ENCODE measurements around the gene NUDT21. TPM values are rescaled to one million over a fixed set of nuclear protein-coding genes. Genes with fewer than 3 reads are reported as not detected.

Gene NUDT21
- total and polyA plus RNA-seq, 4 donors, result 79.7 to 151 (median 99.8) TPM

GRCh38 chr16:56421976-56422669 is 29.0 kb downstream of the NUDT21 start:
- Histone ChIP-seq H3K4me3 (ENCODE audit: low read depth, low read length) (no peak overlapping the region), H3K27me3 (ENCODE audit: control insufficient read depth, insufficient read depth, low read length) (no peaks in the 10 kb centered on the region), H3K27ac (ENCODE audit: low read depth, low read length) (no peak overlapping the region), H3K36me3 (ENCODE audit: control insufficient read depth, insufficient read depth, low read length) (no peaks in the 10 kb centered on the region), H3K4me1 (ENCODE audit: control insufficient read depth, insufficient read depth, low read length) (peaks cover 4% of the 10 kb centered on the region), H3K9me3 (ENCODE audit: control insufficient read depth, insufficient read depth, low read length) (no peaks in the 10 kb centered on the region)
- DNase-seq (ENCODE audit: low read depth in 4 of 6, low spot score in 6 of 6), result no peak
- 90% methylated on average over 5 of the region's 5 CpGs for WGBS (ENCODE audit: insufficient coverage)

GRCh38 chr16:56421313-56421712 is 29.8 kb downstream of the NUDT21 start:
- WGBS (ENCODE audit: insufficient coverage), result no CpG with 5 or more reads among the region's 2 CpGs
- H3K4me3 ChIP-seq (ENCODE audit: low read depth, low read length), result no peak overlapping the region
- no peak for DNase-seq (ENCODE audit: low read depth in 4 of 6, low spot score in 6 of 6)
- peaks cover 4% of the 10 kb centered on the region for H3K4me1 ChIP-seq (ENCODE audit: control insufficient read depth, insufficient read depth, low read length)
- no peaks in the 10 kb centered on the region for H3K9me3 ChIP-seq (ENCODE audit: control insufficient read depth, insufficient read depth, low read length)
- H3K27me3 ChIP-seq (ENCODE audit: control insufficient read depth, insufficient read depth, low read length), result no peaks in the 10 kb centered on the region
- H3K36me3 ChIP-seq (ENCODE audit: control insufficient read depth, insufficient read depth, low read length), result no peaks in the 10 kb centered on the region
- H3K27ac ChIP-seq (ENCODE audit: low read depth, low read length), result no peak overlapping the region

- H3K27me3 ChIP-seq (ENCODE audit: control insufficient read depth, insufficient read depth, low read length), result no peaks in the 10 kb centered on the region
- no peak overlapping the region for H3K27ac ChIP-seq (ENCODE audit: low read depth, low read length)
- H3K36me3 ChIP-seq (ENCODE audit: control insufficient read depth, insufficient read depth, low read length), result no peaks in the 10 kb centered on the region
- DNase-seq (ENCODE audit: low read depth in 4 of 6, low spot score in 6 of 6), result no peak
- peaks cover 4% of the 10 kb centered on the region for H3K4me1 ChIP-seq (ENCODE audit: control insufficient read depth, insufficient read depth, low read length)
- H3K4me3 ChIP-seq (ENCODE audit: low read depth, low read length), result no peak overlapping the region
- no peaks in the 10 kb centered on the region for H3K9me3 ChIP-seq (ENCODE audit: control insufficient read depth, insufficient read depth, low read length)
Measured at GRCh38 chr16:56420613-56421012, 30.5 kb downstream of the NUDT21 start.

- Histone ChIP-seq H3K4me3 (ENCODE audit: low read depth, low read length) (no peak overlapping the region), H3K27ac (ENCODE audit: low read depth, low read length) (no peak overlapping the region), H3K9me3 (ENCODE audit: control insufficient read depth, insufficient read depth, low read length) (no peaks in the 10 kb centered on the region), H3K4me1 (ENCODE audit: control insufficient read depth, insufficient read depth, low read length) (peaks cover 4% of the 10 kb centered on the region), H3K36me3 (ENCODE audit: control insufficient read depth, insufficient read depth, low read length) (no peaks in the 10 kb centered on the region), H3K27me3 (ENCODE audit: control insufficient read depth, insufficient read depth, low read length) (no peaks in the 10 kb centered on the region)
- no peak for DNase-seq (ENCODE audit: low read depth in 4 of 6, low spot score in 6 of 6)
- WGBS (ENCODE audit: insufficient coverage), result 89% methylated on average over 7 of the region's 8 CpGs
Measured at GRCh38 chr16:56419740-56420548, 31.2 kb downstream of the NUDT21 start.

GRCh38 chr16:56417138-56417537 is 34.0 kb downstream of the NUDT21 start:
- no peaks in the 10 kb centered on the region for H3K9me3 ChIP-seq (ENCODE audit: control insufficient read depth, insufficient read depth, low read length)
- no peak overlapping the region for H3K4me3 ChIP-seq (ENCODE audit: low read depth, low read length)
- no peak overlapping the region for H3K27ac ChIP-seq (ENCODE audit: low read depth, low read length)
- no peaks in the 10 kb centered on the region for H3K27me3 ChIP-seq (ENCODE audit: control insufficient read depth, insufficient read depth, low read length)
- DNase-seq (ENCODE audit: low read depth in 4 of 6, low spot score in 6 of 6), result no peak
- no CpG with 5 or more reads among the region's 4 CpGs for WGBS (ENCODE audit: insufficient coverage)
- H3K4me1 ChIP-seq (ENCODE audit: control insufficient read depth, insufficient read depth, low read length), result peaks cover under 1% of the 10 kb centered on the region
- peaks cover 10% of the 10 kb centered on the region for H3K36me3 ChIP-seq (ENCODE audit: control insufficient read depth, insufficient read depth, low read length)

GRCh38 chr16:56415875-56416274 is 35.3 kb downstream of the NUDT21 start:
- no peaks in the 10 kb centered on the region for H3K9me3 ChIP-seq (ENCODE audit: control insufficient read depth, insufficient read depth, low read length)
- no peaks in the 10 kb centered on the region for H3K27me3 ChIP-seq (ENCODE audit: control insufficient read depth, insufficient read depth, low read length)
- no peaks in the 10 kb centered on the region for H3K4me1 ChIP-seq (ENCODE audit: control insufficient read depth, insufficient read depth, low read length)
- no CpG with 5 or more reads among the region's 4 CpGs for WGBS (ENCODE audit: insufficient coverage)
- H3K27ac ChIP-seq (ENCODE audit: low read depth, low read length), result no peak overlapping the region
- H3K4me3 ChIP-seq (ENCODE audit: low read depth, low read length), result no peak overlapping the region
- H3K36me3 ChIP-seq (ENCODE audit: control insufficient read depth, insufficient read depth, low read length), result peaks cover 12% of the 10 kb centered on the region
- DNase-seq (ENCODE audit: low read depth in 4 of 6, low spot score in 6 of 6), result no peak

GRCh38 chr16:56414366-56414765 is 36.8 kb downstream of the NUDT21 start:
- Histone ChIP-seq H3K36me3 (ENCODE audit: control insufficient read depth, insufficient read depth, low read length) (peaks cover 16% of the 10 kb centered on the region), H3K9me3 (ENCODE audit: control insufficient read depth, insufficient read depth, low read length) (no peaks in the 10 kb centered on the region), H3K4me3 (ENCODE audit: low read depth, low read length) (no peak overlapping the region), H3K27ac (ENCODE audit: low read depth, low read length) (no peak overlapping the region), H3K27me3 (ENCODE audit: control insufficient read depth, insufficient read depth, low read length) (no peaks in the 10 kb centered on the region), H3K4me1 (ENCODE audit: control insufficient read depth, insufficient read depth, low read length) (no peaks in the 10 kb centered on the region)
- WGBS (ENCODE audit: insufficient coverage), result no CpG with 5 or more reads among the region's 5 CpGs
- no peak for DNase-seq (ENCODE audit: low read depth in 4 of 6, low spot score in 6 of 6)

GRCh38 chr16:56413381-56413780 is 37.8 kb downstream of the NUDT21 start:
- Histone ChIP-seq H3K27ac (ENCODE audit: low read depth, low read length) (no peak overlapping the region), H3K27me3 (ENCODE audit: control insufficient read depth, insufficient read depth, low read length) (no peaks in the 10 kb centered on the region), H3K4me3 (ENCODE audit: low read depth, low read length) (no peak overlapping the region), H3K4me1 (ENCODE audit: control insufficient read depth, insufficient read depth, low read length) (no peaks in the 10 kb centered on the region), H3K9me3 (ENCODE audit: control insufficient read depth, insufficient read depth, low read length) (no peaks in the 10 kb centered on the region), H3K36me3 (ENCODE audit: control insufficient read depth, insufficient read depth, low read length) (peaks cover 21% of the 10 kb centered on the region)
- no peak for DNase-seq (ENCODE audit: low read depth in 4 of 6, low spot score in 6 of 6)
- WGBS (ENCODE audit: insufficient coverage), result 72% methylated on average over 5 of the region's 5 CpGs

GRCh38 chr16:56411624-56412023 is 39.5 kb downstream of the NUDT21 start:
- no peak overlapping the region for H3K27ac ChIP-seq (ENCODE audit: low read depth, low read length)
- peaks cover 29% of the 10 kb centered on the region for H3K36me3 ChIP-seq (ENCODE audit: control insufficient read depth, insufficient read depth, low read length)
- 100% methylated on average over 2 of the region's 2 CpGs for WGBS (ENCODE audit: insufficient coverage)

GRCh38 chr16:56411123-56411522 is 40.0 kb downstream of the NUDT21 start:
- Histone ChIP-seq H3K27ac (ENCODE audit: low read depth, low read length) (no peak overlapping the region), H3K36me3 (ENCODE audit: control insufficient read depth, insufficient read depth, low read length) (peaks cover 29% of the 10 kb centered on the region), H3K27me3 (ENCODE audit: control insufficient read depth, insufficient read depth, low read length) (no peaks in the 10 kb centered on the region), H3K4me3 (ENCODE audit: low read depth, low read length) (no peak overlapping the region), H3K9me3 (ENCODE audit: control insufficient read depth, insufficient read depth, low read length) (no peaks in the 10 kb centered on the region), H3K4me1 (ENCODE audit: control insufficient read depth, insufficient read depth, low read length) (no peaks in the 10 kb centered on the region)
- no CpG with 5 or more reads among the region's 5 CpGs for WGBS (ENCODE audit: insufficient coverage)
- no peak for DNase-seq (ENCODE audit: low read depth in 4 of 6, low spot score in 6 of 6)

More at GRCh38 chr16:56411624-56412023, 39.5 kb downstream of the NUDT21 start:
- DNase-seq (ENCODE audit: low read depth in 4 of 6, low spot score in 6 of 6), result no peak
- Histone ChIP-seq H3K4me1 (ENCODE audit: control insufficient read depth, insufficient read depth, low read length) (no peaks in the 10 kb centered on the region), H3K4me3 (ENCODE audit: low read depth, low read length) (no peak overlapping the region), H3K9me3 (ENCODE audit: control insufficient read depth, insufficient read depth, low read length) (no peaks in the 10 kb centered on the region), H3K27me3 (ENCODE audit: control insufficient read depth, insufficient read depth, low read length) (no peaks in the 10 kb centered on the region)
